Ishikawa (cell line): ENCODE measurements around the gene PTK6.

Source experiments
- CEBPB ChIP-seq: IDR thresholded peaks from 2 replicates; pipeline ENCODE4 v1.6.1; 2012
- CREB1 ChIP-seq: IDR thresholded peaks from 2 replicates; pipeline ENCODE4 v1.6.1; 2012; ENCODE audit warnings: low read depth
- EGR1 ChIP-seq: IDR thresholded peaks from 2 replicates; pipeline ENCODE4 v1.6.1; 2012
- EP300 ChIP-seq: IDR thresholded peaks from 2 replicates; pipeline ENCODE4 v1.6.1; 2012; ENCODE audit warnings: borderline replicate concordance
- FOXM1 ChIP-seq: IDR thresholded peaks from 2 replicates; pipeline ENCODE4 v1.6.1; 2012; ENCODE audit warnings: low read depth, borderline replicate concordance
- NFIC ChIP-seq: IDR thresholded peaks from 2 replicates; pipeline ENCODE4 v1.6.1; 2012
- RAD21 ChIP-seq: IDR thresholded peaks from 2 replicates; pipeline ENCODE4 v1.6.1; 2012; ENCODE audit warnings: low read depth
- TAF1 ChIP-seq: IDR thresholded peaks from 2 replicates; pipeline ENCODE4 v1.6.1; 2012; ENCODE audit warnings: low read depth, mild to moderate bottlenecking
- TCF12 ChIP-seq: IDR thresholded peaks from 2 replicates; pipeline ENCODE4 v1.6.1; 2012; ENCODE audit warnings: low read depth
- TEAD4 ChIP-seq: IDR thresholded peaks from 2 replicates; pipeline ENCODE4 v1.6.1; 2012
- YY1 ChIP-seq: IDR thresholded peaks from 2 replicates; pipeline ENCODE4 v1.6.1; 2012; ENCODE audit warnings: low read depth
- ZBTB7A ChIP-seq: IDR thresholded peaks from 2 replicates; pipeline ENCODE4 v1.6.1; 2012; ENCODE audit warnings: low read depth
- TF ChIP-seq, protein P1 (sequence below): IDR thresholded peaks from 2 replicates; pipeline ENCODE4 v1.6.1; 2012
- TF ChIP-seq, protein P2 (sequence below): IDR thresholded peaks from 2 replicates; pipeline ENCODE4 v1.6.1; 2012; ENCODE audit warnings: low read depth, mild to moderate bottlenecking
- TF ChIP-seq, protein P3 (sequence below): IDR thresholded peaks from 2 replicates; pipeline ENCODE4 v1.6.1; 2012

The PTK6 gene

DNA sequence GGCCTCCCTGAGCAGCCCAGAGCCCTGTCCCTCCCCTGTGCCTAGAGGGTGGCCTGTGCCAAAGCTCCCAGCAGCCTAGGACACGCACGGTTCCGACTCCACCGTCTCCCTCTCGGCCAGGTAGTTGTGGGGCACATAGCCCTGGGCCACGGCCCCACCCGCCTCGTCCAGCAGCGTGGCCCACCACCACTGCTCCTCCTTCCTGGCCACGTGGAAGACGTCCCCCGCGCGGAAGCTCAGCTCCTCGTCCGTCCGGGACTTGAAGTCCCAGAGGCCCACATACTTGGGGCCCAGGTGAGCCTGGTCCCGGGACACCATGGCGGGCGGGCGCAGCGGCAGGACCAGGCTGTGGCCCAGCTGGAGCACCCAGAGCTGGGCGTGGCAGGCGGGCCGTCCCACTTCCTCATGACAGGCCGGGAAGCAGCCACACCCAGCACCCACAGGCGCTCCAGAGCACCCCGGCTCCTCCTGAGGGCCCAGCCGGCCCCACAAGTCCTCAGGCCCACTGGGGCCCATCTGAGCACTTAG, at the start of gene PTK6:
Gene PTK6, minus strand, starts transcription at position 380 of the 528 bp plus-strand sequence. Its CDS starts 62 bp downstream, at position 318.
- TF ChIP-seq, protein P1, sequence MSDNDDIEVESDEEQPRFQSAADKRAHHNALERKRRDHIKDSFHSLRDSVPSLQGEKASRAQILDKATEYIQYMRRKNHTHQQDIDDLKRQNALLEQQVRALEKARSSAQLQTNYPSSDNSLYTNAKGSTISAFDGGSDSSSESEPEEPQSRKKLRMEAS, result peak; percentile 20; the same call in 1 of the 2 replicates
- TF ChIP-seq YY1 (peak; percentile 14; the same call in 1 of the 2 replicates), RAD21 (no peak)

DNA sequence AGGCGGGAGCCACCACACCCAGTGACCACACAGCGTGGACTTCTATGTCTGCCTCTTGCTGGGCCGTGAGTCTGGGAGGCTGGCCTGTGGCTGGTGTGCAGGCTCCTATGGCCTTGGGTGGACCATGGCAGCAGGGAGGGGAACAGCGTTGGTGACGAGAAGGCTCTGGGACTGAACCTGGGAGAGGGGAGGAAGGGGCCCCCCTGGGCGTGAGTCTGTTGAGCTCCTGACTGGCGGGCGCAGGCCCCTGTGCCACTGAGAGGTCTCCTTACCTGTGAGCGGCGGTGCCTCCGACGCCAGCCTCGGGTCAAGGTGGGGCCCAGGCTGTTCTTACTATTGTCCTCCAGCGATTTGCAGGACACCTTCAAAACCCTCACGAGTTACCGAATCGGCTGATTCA, 49.6 kb upstream of the PTK6 start:
- TF ChIP-seq, protein P2, sequence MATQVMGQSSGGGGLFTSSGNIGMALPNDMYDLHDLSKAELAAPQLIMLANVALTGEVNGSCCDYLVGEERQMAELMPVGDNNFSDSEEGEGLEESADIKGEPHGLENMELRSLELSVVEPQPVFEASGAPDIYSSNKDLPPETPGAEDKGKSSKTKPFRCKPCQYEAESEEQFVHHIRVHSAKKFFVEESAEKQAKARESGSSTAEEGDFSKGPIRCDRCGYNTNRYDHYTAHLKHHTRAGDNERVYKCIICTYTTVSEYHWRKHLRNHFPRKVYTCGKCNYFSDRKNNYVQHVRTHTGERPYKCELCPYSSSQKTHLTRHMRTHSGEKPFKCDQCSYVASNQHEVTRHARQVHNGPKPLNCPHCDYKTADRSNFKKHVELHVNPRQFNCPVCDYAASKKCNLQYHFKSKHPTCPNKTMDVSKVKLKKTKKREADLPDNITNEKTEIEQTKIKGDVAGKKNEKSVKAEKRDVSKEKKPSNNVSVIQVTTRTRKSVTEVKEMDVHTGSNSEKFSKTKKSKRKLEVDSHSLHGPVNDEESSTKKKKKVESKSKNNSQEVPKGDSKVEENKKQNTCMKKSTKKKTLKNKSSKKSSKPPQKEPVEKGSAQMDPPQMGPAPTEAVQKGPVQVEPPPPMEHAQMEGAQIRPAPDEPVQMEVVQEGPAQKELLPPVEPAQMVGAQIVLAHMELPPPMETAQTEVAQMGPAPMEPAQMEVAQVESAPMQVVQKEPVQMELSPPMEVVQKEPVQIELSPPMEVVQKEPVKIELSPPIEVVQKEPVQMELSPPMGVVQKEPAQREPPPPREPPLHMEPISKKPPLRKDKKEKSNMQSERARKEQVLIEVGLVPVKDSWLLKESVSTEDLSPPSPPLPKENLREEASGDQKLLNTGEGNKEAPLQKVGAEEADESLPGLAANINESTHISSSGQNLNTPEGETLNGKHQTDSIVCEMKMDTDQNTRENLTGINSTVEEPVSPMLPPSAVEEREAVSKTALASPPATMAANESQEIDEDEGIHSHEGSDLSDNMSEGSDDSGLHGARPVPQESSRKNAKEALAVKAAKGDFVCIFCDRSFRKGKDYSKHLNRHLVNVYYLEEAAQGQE, result no peak
- TF ChIP-seq TEAD4, result no peak
- TF ChIP-seq YY1, result no peak
- no peak for TF ChIP-seq EGR1
- no peak for TF ChIP-seq RAD21
- TF ChIP-seq ZBTB7A, result no peak
- TF ChIP-seq CEBPB, result no peak
- TF ChIP-seq, protein P1, result no peak
- TF ChIP-seq TAF1, result no peak
- no peak for TF ChIP-seq EP300
- no peak for TF ChIP-seq CREB1
- TF ChIP-seq, protein P3, sequence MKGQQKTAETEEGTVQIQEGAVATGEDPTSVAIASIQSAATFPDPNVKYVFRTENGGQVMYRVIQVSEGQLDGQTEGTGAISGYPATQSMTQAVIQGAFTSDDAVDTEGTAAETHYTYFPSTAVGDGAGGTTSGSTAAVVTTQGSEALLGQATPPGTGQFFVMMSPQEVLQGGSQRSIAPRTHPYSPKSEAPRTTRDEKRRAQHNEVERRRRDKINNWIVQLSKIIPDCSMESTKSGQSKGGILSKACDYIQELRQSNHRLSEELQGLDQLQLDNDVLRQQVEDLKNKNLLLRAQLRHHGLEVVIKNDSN, result no peak
- no peak for TF ChIP-seq TCF12
- no peak for TF ChIP-seq FOXM1
- no peak for TF ChIP-seq NFIC

DNA sequence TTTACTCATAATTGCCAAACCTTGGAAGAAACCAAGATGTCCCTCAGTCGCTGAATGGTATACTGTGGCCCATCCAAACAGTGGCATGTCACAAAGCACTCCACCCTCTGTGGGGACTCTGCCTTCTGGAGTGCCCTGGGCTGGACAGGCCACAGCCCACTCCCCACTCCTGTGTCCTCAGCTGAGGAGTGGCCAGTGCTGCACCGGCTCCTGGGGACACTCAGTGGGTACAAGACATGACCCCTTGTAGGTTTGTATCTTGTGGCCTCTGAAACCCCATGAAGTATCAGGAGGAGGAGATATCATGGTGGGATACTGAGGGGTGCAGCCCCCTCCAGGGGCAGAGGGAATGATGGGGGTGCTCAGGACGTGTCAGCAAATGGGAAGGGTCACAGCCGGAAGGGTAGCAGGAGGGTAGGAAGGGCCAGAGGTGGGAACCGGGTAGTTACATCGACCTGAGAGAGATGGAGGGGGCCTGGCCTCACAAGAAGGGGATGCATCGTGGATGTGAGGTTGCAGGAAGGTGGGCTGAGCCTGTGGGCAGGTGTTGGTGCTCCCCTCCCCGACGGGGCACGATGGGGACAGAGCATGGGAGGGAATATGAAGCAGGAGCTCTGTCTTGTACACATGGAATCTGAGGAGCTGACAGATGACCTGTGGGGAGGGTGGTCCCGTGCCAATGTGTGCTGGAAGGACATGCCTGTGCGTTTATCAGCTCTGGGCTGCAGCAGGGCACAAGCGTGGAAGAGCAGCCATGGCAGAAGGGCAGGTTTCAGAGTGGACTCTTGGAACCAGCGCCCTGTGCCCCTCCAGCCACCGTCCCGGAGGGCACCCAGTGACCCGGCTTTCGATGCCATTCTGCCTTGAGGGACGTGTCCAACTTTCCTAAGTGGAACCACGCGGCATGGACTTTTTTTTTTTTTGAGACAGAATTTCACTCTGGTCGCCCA, 48.7 kb upstream of the PTK6 start:
- TF ChIP-seq RAD21 (no peak), EGR1 (no peak), YY1 (no peak), NFIC (no peak)
- TF ChIP-seq, protein P2, result no peak

DNA sequence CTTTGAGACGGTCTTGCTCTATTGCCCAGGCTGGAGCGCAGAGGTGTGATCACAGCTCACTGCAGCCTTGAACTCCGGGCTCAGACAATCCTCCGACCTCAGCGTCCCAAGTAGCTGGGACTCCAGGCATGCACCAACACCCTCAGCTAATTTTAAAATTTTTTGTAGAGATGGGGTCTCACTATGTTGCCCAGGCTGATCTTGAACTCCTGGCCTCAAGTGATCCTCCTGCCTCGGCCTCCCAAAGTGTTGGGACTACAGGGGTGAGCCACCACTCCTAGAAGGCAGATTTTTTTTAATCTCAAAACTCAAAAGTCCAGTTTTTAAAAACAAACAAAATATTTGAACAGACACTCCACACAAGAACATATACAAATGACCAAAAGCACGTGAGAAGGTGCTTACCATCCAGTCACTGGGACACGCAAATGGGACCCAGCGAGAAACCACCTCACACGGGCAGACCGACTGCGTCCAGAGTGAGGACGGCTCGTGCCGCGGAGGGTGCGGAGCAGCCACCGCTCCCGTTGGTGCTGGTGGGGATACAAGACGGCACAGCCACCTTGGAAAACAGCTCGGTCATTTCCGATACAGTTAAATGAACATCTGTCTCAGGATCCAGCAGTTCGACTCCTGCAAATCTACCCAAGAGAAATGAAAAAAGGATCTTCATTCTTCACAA, 45.3 kb upstream of the PTK6 start:
- TF ChIP-seq TEAD4 (no peak), EP300 (no peak), CEBPB (no peak), NFIC (no peak), CREB1 (no peak), EGR1 (no peak), YY1 (no peak)
- TF ChIP-seq, protein P3, result no peak
- TF ChIP-seq, protein P1, result no peak

DNA sequence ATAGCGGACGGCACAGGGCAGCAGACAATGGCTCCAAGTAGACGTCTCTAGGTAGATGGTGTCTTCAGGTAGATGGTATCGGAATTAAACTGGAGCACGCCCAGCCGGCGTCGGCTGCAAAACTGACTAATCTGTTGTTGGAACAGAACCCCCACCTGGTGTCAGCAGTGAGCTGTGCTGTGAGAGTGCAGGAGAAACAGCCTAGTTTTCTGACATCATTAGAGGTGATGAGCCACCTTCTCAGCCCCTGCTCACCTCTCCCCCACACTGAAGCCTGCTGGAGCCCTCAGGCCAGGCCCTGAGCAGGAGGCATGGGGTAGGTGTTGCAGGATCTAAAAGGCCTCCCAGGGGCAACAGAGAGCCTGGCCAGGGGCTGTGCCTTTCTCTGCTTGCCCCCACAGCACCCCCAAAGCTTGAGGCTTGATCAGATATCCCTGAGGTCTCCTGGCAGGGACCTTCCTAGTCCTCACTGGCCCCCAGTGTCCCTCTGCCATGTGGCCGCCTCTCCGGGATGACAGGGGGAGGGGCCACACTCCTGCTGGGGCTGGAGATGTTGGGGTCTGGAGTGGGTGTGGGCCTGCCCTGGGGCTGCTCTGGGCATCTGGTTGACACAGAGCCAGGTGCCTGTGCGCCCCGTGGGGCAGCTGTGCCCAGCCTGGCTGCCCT, 43.8 kb upstream of the PTK6 start:
- TF ChIP-seq RAD21 (peak; percentile 51), TAF1 (no peak), NFIC (no peak)
- TF ChIP-seq, protein P3, result no peak
